ENCODE results near the gene SERINC5. TPM values are rescaled to one million over a fixed set of nuclear protein-coding genes. Genes with fewer than 3 reads are reported as not detected.

Gene SERINC5
- total and polyA plus RNA-seq, 3 donors from 2014 or later, result 62.3 to 217 (median 158) TPM

DNA sequence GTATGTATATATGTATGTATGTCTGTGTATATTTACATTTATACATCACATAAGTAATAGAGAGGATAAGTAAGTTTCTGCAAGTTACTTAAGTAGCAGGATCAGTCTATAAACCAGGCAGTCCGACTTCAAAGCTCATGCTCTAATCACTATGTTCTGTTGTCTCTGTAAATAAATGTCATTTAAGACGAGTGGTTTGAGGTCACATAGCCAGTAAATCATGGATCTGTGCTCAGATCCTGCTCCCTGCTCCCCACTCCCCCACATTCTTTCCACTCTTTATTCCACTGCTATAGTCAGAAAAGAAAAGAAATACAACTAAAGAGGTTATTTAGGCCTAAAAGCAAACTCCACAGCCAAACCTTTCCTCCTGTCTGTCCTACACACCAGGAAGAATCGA is 90.4 kb downstream of the SERINC5 start:
- 44 to 49% methylated on average over 3 of the region's 3 CpGs for WGBS, 2 donors
- Histone ChIP-seq H3K4me1 (peaks cover 17% of the 10 kb centered on the region), H3K27ac (no peak overlapping the region), H3K36me3 (ENCODE audit: low read depth, missing control alignments) (no peaks in the 10 kb centered on the region), H3K9me3 (no peaks in the 10 kb centered on the region), H3K4me3 (no peak overlapping the region), H3K27me3 (no peaks in the 10 kb centered on the region)
- no peak for TF ChIP-seq POLR2A (IDR thresholded peaks at IDR 0.05)
- TF ChIP-seq, protein P1, sequence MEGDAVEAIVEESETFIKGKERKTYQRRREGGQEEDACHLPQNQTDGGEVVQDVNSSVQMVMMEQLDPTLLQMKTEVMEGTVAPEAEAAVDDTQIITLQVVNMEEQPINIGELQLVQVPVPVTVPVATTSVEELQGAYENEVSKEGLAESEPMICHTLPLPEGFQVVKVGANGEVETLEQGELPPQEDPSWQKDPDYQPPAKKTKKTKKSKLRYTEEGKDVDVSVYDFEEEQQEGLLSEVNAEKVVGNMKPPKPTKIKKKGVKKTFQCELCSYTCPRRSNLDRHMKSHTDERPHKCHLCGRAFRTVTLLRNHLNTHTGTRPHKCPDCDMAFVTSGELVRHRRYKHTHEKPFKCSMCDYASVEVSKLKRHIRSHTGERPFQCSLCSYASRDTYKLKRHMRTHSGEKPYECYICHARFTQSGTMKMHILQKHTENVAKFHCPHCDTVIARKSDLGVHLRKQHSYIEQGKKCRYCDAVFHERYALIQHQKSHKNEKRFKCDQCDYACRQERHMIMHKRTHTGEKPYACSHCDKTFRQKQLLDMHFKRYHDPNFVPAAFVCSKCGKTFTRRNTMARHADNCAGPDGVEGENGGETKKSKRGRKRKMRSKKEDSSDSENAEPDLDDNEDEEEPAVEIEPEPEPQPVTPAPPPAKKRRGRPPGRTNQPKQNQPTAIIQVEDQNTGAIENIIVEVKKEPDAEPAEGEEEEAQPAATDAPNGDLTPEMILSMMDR (IDR thresholded peaks at IDR 0.05), result no peak
- no peak for DNase-seq
- intact Hi-C loops (cut with DNase I; ENCODE audit: low total_unique reads), result no loop called here

DNA sequence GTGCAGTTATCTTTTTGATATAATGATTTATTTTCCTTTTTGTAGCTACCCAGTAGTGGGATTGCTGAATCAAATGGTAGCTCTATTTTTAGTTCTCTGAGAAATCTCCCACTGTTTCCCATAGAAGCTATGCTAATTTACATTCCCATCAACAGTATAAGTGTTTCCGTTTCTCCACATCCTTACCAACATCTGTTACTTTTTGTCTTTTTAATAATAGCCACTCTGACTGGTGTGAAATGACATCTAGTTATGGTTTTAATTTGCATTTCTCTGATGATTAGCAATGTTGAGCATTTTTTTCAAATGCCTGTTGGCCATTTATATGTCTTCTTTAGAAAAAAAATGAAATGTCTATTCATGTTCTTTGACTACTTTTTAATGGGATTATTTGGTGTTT is 94.7 kb downstream of the SERINC5 start:
- H3K36me3 ChIP-seq (ENCODE audit: low read depth, missing control alignments), result no peaks in the 10 kb centered on the region
- H3K27ac ChIP-seq, result no peak overlapping the region
- WGBS, 2 donors, result 68 to 76% methylated on average over 1 of the region's 1 CpG
- H3K9me3 ChIP-seq, result no peaks in the 10 kb centered on the region
- DNase-seq, result no peak
- peaks cover 8% of the 10 kb centered on the region for H3K4me1 ChIP-seq
- intact Hi-C loops (cut with DNase I; ENCODE audit: low total_unique reads), result no loop called here
- H3K4me3 ChIP-seq, result no peak overlapping the region
- H3K27me3 ChIP-seq, result no peaks in the 10 kb centered on the region
- TF ChIP-seq POLR2A (IDR thresholded peaks at IDR 0.05), result no peak
- TF ChIP-seq, protein P1 (IDR thresholded peaks at IDR 0.05), result no peak

DNA sequence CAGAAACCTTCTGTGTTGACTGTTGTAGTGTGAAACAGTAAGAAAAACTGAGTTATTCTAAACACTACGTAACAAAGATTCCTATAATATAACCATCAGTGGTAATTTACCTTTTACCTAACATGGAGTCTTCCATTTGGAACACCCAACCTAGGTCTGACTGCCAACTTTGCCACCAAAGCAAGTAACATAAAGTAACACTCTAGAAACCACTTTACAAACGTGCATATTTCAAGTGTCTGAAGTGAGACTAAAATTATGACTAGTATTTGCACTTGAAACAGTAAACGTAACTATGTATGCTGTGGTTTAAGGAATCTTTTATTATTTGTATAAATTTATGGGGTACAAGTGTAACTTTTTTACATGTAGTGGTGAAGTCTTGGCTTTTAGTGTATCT is 95.6 kb downstream of the SERINC5 start:
- no peak overlapping the region for H3K27ac ChIP-seq
- H3K9me3 ChIP-seq, result no peaks in the 10 kb centered on the region
- H3K36me3 ChIP-seq (ENCODE audit: low read depth, missing control alignments), result no peaks in the 10 kb centered on the region
- no peak for TF ChIP-seq POLR2A (IDR thresholded peaks at IDR 0.05)
- TF ChIP-seq, protein P1 (IDR thresholded peaks at IDR 0.05), result no peak
- intact Hi-C loops (cut with DNase I; ENCODE audit: low total_unique reads), result no loop called here
- H3K4me3 ChIP-seq, result no peak overlapping the region
- no peaks in the 10 kb centered on the region for H3K27me3 ChIP-seq
- 81 to 83% methylated on average over 3 of the region's 3 CpGs for WGBS, 2 donors
- H3K4me1 ChIP-seq, result no peaks in the 10 kb centered on the region
- no peak for DNase-seq

DNA sequence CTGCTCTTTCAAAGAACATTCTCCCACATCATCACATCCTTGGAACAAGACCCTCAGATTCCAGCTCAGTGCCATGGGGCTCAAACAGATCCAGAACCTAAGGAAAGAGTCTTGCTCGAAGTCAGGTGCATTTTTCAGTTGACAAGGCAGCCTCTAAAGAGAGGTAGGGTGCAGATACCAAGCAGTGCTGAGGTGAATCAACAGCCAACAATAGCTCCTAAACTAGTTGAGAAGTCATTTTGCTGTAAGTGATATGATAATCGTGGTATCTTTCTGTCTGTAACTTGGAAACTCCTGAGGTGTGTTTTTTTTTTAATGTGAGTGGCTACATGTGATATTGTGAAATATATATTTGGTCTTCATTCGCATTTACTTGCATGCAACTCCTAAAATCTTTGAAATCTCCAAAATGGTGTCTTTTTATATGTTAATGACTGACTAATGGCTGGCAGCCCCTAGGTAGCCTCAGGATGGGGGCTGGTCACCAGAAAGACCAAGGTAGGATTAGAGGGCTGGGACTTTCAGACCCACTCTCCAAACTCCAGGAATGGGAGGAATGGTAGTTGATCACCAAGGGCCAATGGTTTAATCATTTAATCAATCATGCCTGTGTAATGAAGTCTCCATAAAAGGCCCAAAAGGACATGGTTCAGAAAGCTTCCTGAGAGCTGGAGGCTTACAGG is 96.6 kb downstream of the SERINC5 start:
- 77 to 86% methylated on average over 3 of the region's 3 CpGs for WGBS, 2 donors
- H3K27ac ChIP-seq, result no peak overlapping the region
- TF ChIP-seq, protein P1 (IDR thresholded peaks at IDR 0.05), result no peak
- no peak for TF ChIP-seq POLR2A (IDR thresholded peaks at IDR 0.05)
- no peak overlapping the region for H3K4me3 ChIP-seq
- H3K27me3 ChIP-seq, result no peaks in the 10 kb centered on the region
- no peaks in the 10 kb centered on the region for H3K9me3 ChIP-seq
- H3K36me3 ChIP-seq (ENCODE audit: low read depth, missing control alignments), result no peaks in the 10 kb centered on the region
- intact Hi-C loops (cut with DNase I; ENCODE audit: low total_unique reads), result no loop called here
- DNase-seq, result no peak
- no peaks in the 10 kb centered on the region for H3K4me1 ChIP-seq

DNA sequence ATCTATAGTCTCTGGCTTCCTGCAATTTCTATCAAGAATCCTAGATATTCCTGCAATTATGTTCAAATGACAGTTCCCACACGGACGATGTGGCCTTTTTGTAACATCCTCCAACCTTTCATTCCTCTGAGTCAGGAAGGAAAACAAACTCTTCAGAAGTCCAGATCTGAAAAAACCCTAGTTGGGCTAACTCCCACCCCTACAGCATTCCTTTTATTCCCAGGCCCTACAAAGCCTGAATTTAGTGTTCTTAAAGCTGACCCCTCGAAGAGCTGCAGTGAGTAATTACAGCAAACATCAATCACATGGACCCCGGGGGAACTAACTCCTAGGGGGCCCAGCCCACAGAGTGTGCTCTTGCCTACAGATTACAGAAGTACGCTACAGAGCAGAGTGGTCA is 99.7 kb downstream of the SERINC5 start:
- Histone ChIP-seq H3K36me3 (ENCODE audit: low read depth, missing control alignments) (no peaks in the 10 kb centered on the region), H3K4me1 (no peaks in the 10 kb centered on the region), H3K27ac (no peak overlapping the region), H3K4me3 (no peak overlapping the region), H3K9me3 (no peaks in the 10 kb centered on the region), H3K27me3 (no peaks in the 10 kb centered on the region)
- 40 to 48% methylated on average over 5 of the region's 5 CpGs for WGBS, 2 donors
- intact Hi-C loops (cut with DNase I; ENCODE audit: low total_unique reads), result no loop called here
- DNase-seq, result no peak
- TF ChIP-seq POLR2A (IDR thresholded peaks at IDR 0.05), result no peak
- TF ChIP-seq, protein P1 (IDR thresholded peaks at IDR 0.05), result no peak

Data from testis (tissue), 3 donors.